NT2/D1 (cell line): Measurements from ENCODE around the gene UMPS.

Source experiments
- YY1 ChIP-seq: IDR thresholded peaks from 2 replicates; pipeline ENCODE4 v1.6.1; 2011; ENCODE audit not compliant: insufficient read length, insufficient read depth
- ZNF274 ChIP-seq: IDR thresholded peaks from 2 replicates; pipeline ENCODE4 v1.6.1; 2011; ENCODE audit warnings: mild to moderate bottlenecking, low read depth, low read length

- TF ChIP-seq ZNF274 (no peak), YY1 (no peak)
Observed at GRCh38 chr3:124714223-124714853, 15.9 kb upstream of the UMPS start.
